Measurements from ENCODE around the gene ERCC2.
"Not testable (repeated sequence)": the region's sequence is repeated elsewhere in the genome, so short reads cannot be mapped to it uniquely, and the experiment has no call there.

The ERCC2 gene

GRCh38 chr19:45407585-45407984 is 37.2 kb upstream of the ERCC2 start:
- H3K9me3 ChIP-seq (ENCODE audit: control insufficient read depth, insufficient read depth, low read depth, low read length); H3K27ac ChIP-seq (ENCODE audit: low read depth, low read length); H3K27me3 ChIP-seq (ENCODE audit: control insufficient read depth, insufficient read depth, low read length); H3K9ac ChIP-seq (ENCODE audit: low read length): not testable (repeated sequence)
- Histone ChIP-seq H3K36me3 (ENCODE audit: control insufficient read depth, insufficient read depth, low read length) (peaks cover 32% of the 10 kb centered on the region), H3K4me1 (ENCODE audit: control insufficient read depth, insufficient read depth, low read length) (peaks cover 20% of the 10 kb centered on the region), H3K4me3 (ENCODE audit: low read depth, low read length) (peak overlapping the region; percentile 94)

- H3K27ac ChIP-seq (ENCODE audit: low read depth, low read length), result no peak overlapping the region; the same call in 1 of the 2 replicates
- H3K27me3 ChIP-seq (ENCODE audit: control insufficient read depth, insufficient read depth, low read length), result no peaks in the 10 kb centered on the region
- peaks cover 20% of the 10 kb centered on the region for H3K4me1 ChIP-seq (ENCODE audit: control insufficient read depth, insufficient read depth, low read length)
- H3K4me3 ChIP-seq (ENCODE audit: low read depth, low read length), result peak overlapping the region; percentile 94
- H3K9ac ChIP-seq (ENCODE audit: low read length), result peak overlapping the region; percentile 99
- H3K36me3 ChIP-seq (ENCODE audit: control insufficient read depth, insufficient read depth, low read length), result peaks cover 27% of the 10 kb centered on the region
- no peaks in the 10 kb centered on the region for H3K9me3 ChIP-seq (ENCODE audit: control insufficient read depth, insufficient read depth, low read depth, low read length)
These were observed 36.7 kb upstream of the ERCC2 start for GRCh38 chr19:45407091-45407375.

- no peaks in the 10 kb centered on the region for H3K9me3 ChIP-seq (ENCODE audit: control insufficient read depth, insufficient read depth, low read depth, low read length)
- peak within 1 kb of the TSS; percentile 100 for H3K27ac ChIP-seq (ENCODE audit: low read depth, low read length)
- H3K27me3 ChIP-seq (ENCODE audit: control insufficient read depth, insufficient read depth, low read length), result no peaks in the 10 kb centered on the region
- H3K4me1 ChIP-seq (ENCODE audit: control insufficient read depth, insufficient read depth, low read length), result peaks cover 20% of the 10 kb centered on the region
- H3K9ac ChIP-seq (ENCODE audit: low read length), result peak within 1 kb of the TSS; percentile 99
- peaks cover 25% of the 10 kb centered on the region for H3K36me3 ChIP-seq (ENCODE audit: control insufficient read depth, insufficient read depth, low read length)
- H3K4me3 ChIP-seq (ENCODE audit: low read depth, low read length), result peak within 1 kb of the TSS; percentile 94
These were observed 36.1 kb upstream of the ERCC2 start, which contains the start of gene POLR1G for GRCh38 chr19:45406226-45407090. TSS of gene POLR1G (plus strand) at chr19:45406644. CDS start at chr19:45406697, 53 bp downstream.

- Histone ChIP-seq H3K27ac (ENCODE audit: low read depth, low read length) (peak overlapping the region; percentile 100), H3K4me3 (ENCODE audit: low read depth, low read length) (peak overlapping the region; percentile 94), H3K27me3 (ENCODE audit: control insufficient read depth, insufficient read depth, low read length) (no peaks in the 10 kb centered on the region), H3K9me3 (ENCODE audit: control insufficient read depth, insufficient read depth, low read depth, low read length) (no peaks in the 10 kb centered on the region), H3K36me3 (ENCODE audit: control insufficient read depth, insufficient read depth, low read length) (peaks cover 19% of the 10 kb centered on the region), H3K9ac (ENCODE audit: low read length) (peak overlapping the region; percentile 99), H3K4me1 (ENCODE audit: control insufficient read depth, insufficient read depth, low read length) (peaks cover 20% of the 10 kb centered on the region)
These were observed 35.3 kb upstream of the ERCC2 start for GRCh38 chr19:45405435-45406225.

DNA sequence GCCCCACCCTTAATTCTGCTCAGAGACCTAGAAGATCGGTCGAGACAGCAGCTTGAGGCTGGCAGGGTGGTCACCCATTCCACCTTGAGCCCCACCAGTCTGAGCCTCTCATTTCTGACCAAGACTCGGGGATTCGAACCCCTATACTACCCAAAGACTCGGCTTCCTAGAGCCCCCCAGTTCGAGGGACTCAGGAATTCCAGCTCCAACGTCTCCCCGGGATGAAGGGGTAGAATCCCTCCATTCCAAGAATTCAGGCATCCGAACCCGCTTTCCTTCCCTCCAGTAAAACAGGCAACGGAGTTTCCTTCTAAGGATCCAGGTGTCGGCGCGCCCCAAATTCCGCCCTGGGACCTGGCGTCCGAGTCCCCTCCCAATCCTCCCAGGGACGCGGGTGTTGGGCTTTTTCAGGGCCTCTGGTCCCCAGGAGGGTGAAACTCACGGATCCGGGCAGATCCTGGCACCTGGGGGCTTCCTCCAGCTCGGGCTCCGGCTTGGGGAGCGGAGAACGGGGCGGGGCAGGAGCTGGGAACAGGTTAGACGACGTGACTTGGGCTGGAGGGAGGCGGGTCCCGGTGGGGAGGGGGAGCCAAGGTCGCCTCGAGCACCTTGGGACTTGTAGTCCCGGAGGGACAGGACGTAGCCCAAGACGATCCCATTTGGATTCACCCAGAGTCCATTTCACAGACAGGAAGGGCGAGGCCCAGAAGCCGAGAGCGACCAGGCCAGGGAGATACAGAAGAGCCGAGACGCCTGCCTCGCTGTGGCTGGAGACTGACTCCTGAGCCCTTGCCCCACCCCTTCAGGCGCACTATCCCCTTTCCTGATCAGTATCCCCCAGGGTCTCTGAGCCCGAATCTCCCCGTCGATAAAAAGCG is 34.4 kb upstream of the ERCC2 start, which contains the start of gene PPP1R13L:
Gene PPP1R13L (minus strand): TSS at position 513 of the 878 bp plus-strand sequence. CDS start 6,751 bp downstream, outside the sequence.
- Histone ChIP-seq H3K9me3 (ENCODE audit: control insufficient read depth, insufficient read depth, low read depth, low read length) (no peaks in the 10 kb centered on the region), H3K36me3 (ENCODE audit: control insufficient read depth, insufficient read depth, low read length) (peaks cover 16% of the 10 kb centered on the region), H3K27ac (ENCODE audit: low read depth, low read length) (peak within 1 kb of the TSS; percentile 100), H3K4me3 (ENCODE audit: low read depth, low read length) (peak within 1 kb of the TSS; percentile 94), H3K9ac (ENCODE audit: low read length) (peak within 1 kb of the TSS; percentile 99), H3K4me1 (ENCODE audit: control insufficient read depth, insufficient read depth, low read length) (peaks cover 24% of the 10 kb centered on the region), H3K27me3 (ENCODE audit: control insufficient read depth, insufficient read depth, low read length) (no peaks in the 10 kb centered on the region)

DNA sequence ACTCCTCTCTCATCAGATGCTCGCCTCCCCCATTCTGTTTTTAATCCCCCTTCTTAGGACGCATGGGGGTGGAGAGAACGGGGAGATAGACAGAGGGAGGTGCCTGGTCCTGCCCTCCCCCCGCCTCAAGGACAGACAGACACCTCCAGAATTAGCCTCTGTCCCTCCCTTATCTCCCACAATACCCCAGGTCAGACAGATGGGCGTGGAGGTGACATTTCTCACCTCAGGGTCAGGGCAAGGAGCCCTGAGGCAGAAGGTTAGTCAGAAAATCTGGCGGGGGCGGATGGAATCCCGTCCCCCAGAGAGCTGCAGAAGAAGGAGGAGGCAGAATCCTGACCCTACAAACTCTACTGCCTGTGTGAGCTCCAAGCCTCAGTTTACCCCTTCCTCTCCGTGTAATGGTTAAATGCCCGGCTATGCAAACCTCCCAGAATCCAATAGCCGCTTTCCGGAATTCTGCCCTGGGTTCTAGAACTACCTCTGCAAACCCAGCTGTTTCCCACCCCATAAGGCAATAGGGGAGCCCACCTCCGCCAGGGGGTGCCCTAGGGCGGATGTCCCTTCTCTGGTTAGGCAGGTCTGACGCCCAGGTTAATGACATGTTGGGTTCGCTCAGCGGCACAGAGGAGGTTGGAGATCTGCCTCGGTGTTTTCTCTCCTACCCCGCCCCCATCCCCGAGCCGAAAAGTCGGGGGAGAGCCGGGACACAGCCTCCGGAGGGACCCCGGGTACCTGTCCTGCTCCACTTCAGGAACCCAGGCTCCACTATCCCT is 33.6 kb upstream of the ERCC2 start:
- Histone ChIP-seq H3K27me3 (ENCODE audit: control insufficient read depth, insufficient read depth, low read length) (no peaks in the 10 kb centered on the region), H3K36me3 (ENCODE audit: control insufficient read depth, insufficient read depth, low read length) (peaks cover 11% of the 10 kb centered on the region), H3K9ac (ENCODE audit: low read length) (peak overlapping the region; percentile 87), H3K27ac (ENCODE audit: low read depth, low read length) (peak overlapping the region; percentile 46; the same call in 1 of the 2 replicates), H3K9me3 (ENCODE audit: control insufficient read depth, insufficient read depth, low read depth, low read length) (no peaks in the 10 kb centered on the region), H3K4me1 (ENCODE audit: control insufficient read depth, insufficient read depth, low read length) (peaks cover 24% of the 10 kb centered on the region), H3K4me3 (ENCODE audit: low read depth, low read length) (peak overlapping the region; percentile 94)

DNA sequence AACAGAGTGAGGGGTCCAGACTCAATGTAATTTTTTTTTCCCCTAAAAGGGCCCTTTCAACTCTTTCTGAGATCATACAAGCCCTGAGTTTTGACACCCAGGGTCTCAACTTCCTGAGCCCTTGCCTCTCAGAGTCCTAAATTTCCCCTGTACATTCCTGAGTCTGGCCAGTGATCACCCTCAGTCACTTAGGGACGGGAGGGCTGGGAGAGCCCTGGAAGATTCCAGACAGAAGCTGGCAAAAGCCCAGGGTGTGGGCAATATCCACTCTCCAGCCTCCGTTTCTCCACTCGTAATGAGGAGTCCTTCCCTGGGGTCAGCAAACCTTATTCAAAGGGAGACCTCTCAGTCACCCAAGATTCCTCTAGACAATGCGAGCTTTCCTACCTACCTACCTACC is 32.9 kb upstream of the ERCC2 start:
- H3K9me3 ChIP-seq (ENCODE audit: control insufficient read depth, insufficient read depth, low read depth, low read length), result no peaks in the 10 kb centered on the region
- peak overlapping the region; percentile 94 for H3K4me3 ChIP-seq (ENCODE audit: low read depth, low read length)
- no peak overlapping the region for H3K27ac ChIP-seq (ENCODE audit: low read depth, low read length)
- H3K9ac ChIP-seq (ENCODE audit: low read length), result peak overlapping the region; percentile 45
- peaks cover 4% of the 10 kb centered on the region for H3K36me3 ChIP-seq (ENCODE audit: control insufficient read depth, insufficient read depth, low read length)
- no peaks in the 10 kb centered on the region for H3K27me3 ChIP-seq (ENCODE audit: control insufficient read depth, insufficient read depth, low read length)
- H3K4me1 ChIP-seq (ENCODE audit: control insufficient read depth, insufficient read depth, low read length), result peaks cover 24% of the 10 kb centered on the region

- H3K4me3 ChIP-seq (ENCODE audit: low read depth, low read length), result peak overlapping the region; percentile 47
- H3K36me3 ChIP-seq (ENCODE audit: control insufficient read depth, insufficient read depth, low read length), result no peaks in the 10 kb centered on the region
- H3K27ac ChIP-seq (ENCODE audit: low read depth, low read length), result peak overlapping the region; percentile 22; the same call in 1 of the 2 replicates
- peaks cover 6% of the 10 kb centered on the region; the same call in 1 of the 2 replicates for H3K27me3 ChIP-seq (ENCODE audit: control insufficient read depth, insufficient read depth, low read length)
- no peaks in the 10 kb centered on the region for H3K9me3 ChIP-seq (ENCODE audit: control insufficient read depth, insufficient read depth, low read depth, low read length)
- H3K9ac ChIP-seq (ENCODE audit: low read length), result peak overlapping the region; percentile 67
- peaks cover 27% of the 10 kb centered on the region for H3K4me1 ChIP-seq (ENCODE audit: control insufficient read depth, insufficient read depth, low read length)
These were observed 32.1 kb upstream of the ERCC2 start for GRCh38 chr19:45402298-45403061.

DNA sequence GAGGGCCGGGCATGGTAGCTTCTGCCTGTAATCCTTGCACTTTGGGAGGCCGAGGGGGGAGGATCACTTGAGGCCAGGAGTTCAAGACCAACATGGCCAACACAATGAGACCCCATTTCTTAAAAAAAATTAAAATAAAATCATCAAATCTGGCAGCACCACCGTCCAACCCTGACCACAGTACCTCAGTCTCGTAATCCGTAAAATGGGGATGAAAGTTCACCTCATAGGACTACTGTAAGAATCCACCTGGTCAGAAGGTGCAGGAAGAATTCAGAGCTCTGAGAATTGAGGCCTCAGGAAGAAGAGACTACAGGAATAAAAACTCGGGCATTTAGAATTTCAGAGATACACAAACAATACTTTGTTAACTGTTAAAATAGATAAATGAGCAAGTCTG is 31.4 kb upstream of the ERCC2 start:
- H3K36me3 ChIP-seq (ENCODE audit: control insufficient read depth, insufficient read depth, low read length), result no peaks in the 10 kb centered on the region; the same call in 1 of the 2 replicates
- H3K4me3 ChIP-seq (ENCODE audit: low read depth, low read length), result peak overlapping the region; percentile 47; the same call in 1 of the 2 replicates
- H3K9me3 ChIP-seq (ENCODE audit: control insufficient read depth, insufficient read depth, low read depth, low read length), result no peaks in the 10 kb centered on the region
- no peak overlapping the region for H3K9ac ChIP-seq (ENCODE audit: low read length)
- H3K4me1 ChIP-seq (ENCODE audit: control insufficient read depth, insufficient read depth, low read length), result peaks cover 24% of the 10 kb centered on the region
- peaks cover 11% of the 10 kb centered on the region; the same call in 1 of the 2 replicates for H3K27me3 ChIP-seq (ENCODE audit: control insufficient read depth, insufficient read depth, low read length)
- no peak overlapping the region for H3K27ac ChIP-seq (ENCODE audit: low read depth, low read length)

All from HUES6 (cell line).